GM12801 (cell line): ENCODE measurements around the gene ING1.

Source experiments
- CTCF ChIP-seq: IDR thresholded peaks from one replicate; pipeline ENCODE4 v1.5.1; 2011; ENCODE audit warnings: control low read depth; ENCODE audit not compliant: insufficient read length; ENCODE audit errors: extremely low read depth

Gene ING1

GRCh38 chr13:110705826-110706569, 7.5 kb upstream of the ING1 start, which contains the start of gene CARS2:
Gene CARS2, minus strand, starts transcription at chr13:110706116. Its CDS starts 23 bp downstream, at chr13:110706093.
- TF ChIP-seq CTCF, result no peak

GRCh38 chr13:110706570-110707372, 6.7 kb upstream of the ING1 start:
- no peak for TF ChIP-seq CTCF

- no peak for TF ChIP-seq CTCF
Measured at GRCh38 chr13:110712081-110712848, 1.2 kb upstream of the ING1 start.

- no peak for TF ChIP-seq CTCF
Measured at GRCh38 chr13:110712849-110713641, 455 bp upstream of the ING1 start.

- no peak for TF ChIP-seq CTCF
Measured at GRCh38 chr13:110713981-110714796, 689 bp downstream of the ING1 start.

- TF ChIP-seq CTCF, result no peak
Measured at GRCh38 chr13:110714797-110715394, 1.4 kb downstream of the ING1 start.
